ENCODE results near the gene CMKLR1. TPM values are rescaled to one million over a fixed set of nuclear protein-coding genes. Genes with fewer than 3 reads are reported as not detected.

CMKLR1 gene
- total RNA-seq, 1 experiment from 2014 or later = 0.24 TPM

GRCh38 chr12:108382437-108382801, 43.3 kb upstream of the CMKLR1 start:
- no peak overlapping the region for H3K27ac ChIP-seq (ENCODE audit: low read depth, low read length, poor library complexity, severe bottlenecking)
- TF ChIP-seq EZH2 (IDR thresholded peaks at IDR 0.05; ENCODE audit: borderline replicate concordance, low read depth, low read length, poor library complexity, severe bottlenecking) = no peak
- TF ChIP-seq CTCF (conservative IDR thresholded peaks at IDR 0.05; ENCODE audit: low read depth, low read length) = no peak
- no TSS peak for BruUV-seq (replicated peaks)
- H3K4me1 ChIP-seq (ENCODE audit: insufficient read depth, low read length, poor library complexity, severe bottlenecking) = no peaks in the 10 kb centered on the region
- intact Hi-C loops (cut with micrococcal nuclease; ENCODE audit: unreplicated experiment) = no loop called here
- H3K36me3 ChIP-seq (ENCODE audit: insufficient read depth, low read length, poor library complexity, severe bottlenecking) = no peaks in the 10 kb centered on the region
- POLR2A ChIA-PET (ENCODE audit: low non-redundant PET) = no interaction called here
- H3K9me3 ChIP-seq (ENCODE audit: low read depth, low read length, poor library complexity, severe bottlenecking) = no peaks in the 10 kb centered on the region
- CTCF ChIA-PET = no interaction called here
- no peak overlapping the region for H3K4me3 ChIP-seq (ENCODE audit: low read depth, low read length, poor library complexity, severe bottlenecking)
- no peaks in the 10 kb centered on the region for H3K27me3 ChIP-seq (replicated peaks; ENCODE audit: insufficient read depth, low read depth, low read length, poor library complexity)
- DNase-seq (ENCODE audit: low spot score) = no peak

GRCh38 chr12:108381787-108382436, 42.8 kb upstream of the CMKLR1 start:
- intact Hi-C loops (cut with micrococcal nuclease; ENCODE audit: unreplicated experiment) = no loop called here
- Histone ChIP-seq H3K27me3 (replicated peaks; ENCODE audit: insufficient read depth, low read depth, low read length, poor library complexity) (no peaks in the 10 kb centered on the region), H3K4me3 (ENCODE audit: low read depth, low read length, poor library complexity, severe bottlenecking) (no peak overlapping the region), H3K36me3 (ENCODE audit: insufficient read depth, low read length, poor library complexity, severe bottlenecking) (no peaks in the 10 kb centered on the region), H3K4me1 (ENCODE audit: insufficient read depth, low read length, poor library complexity, severe bottlenecking) (no peaks in the 10 kb centered on the region), H3K27ac (ENCODE audit: low read depth, low read length, poor library complexity, severe bottlenecking) (no peak overlapping the region), H3K9me3 (ENCODE audit: low read depth, low read length, poor library complexity, severe bottlenecking) (no peaks in the 10 kb centered on the region)
- TF ChIP-seq CTCF (conservative IDR thresholded peaks at IDR 0.05; ENCODE audit: low read depth, low read length) (no peak), EZH2 (IDR thresholded peaks at IDR 0.05; ENCODE audit: borderline replicate concordance, low read depth, low read length, poor library complexity, severe bottlenecking) (no peak)
- BruUV-seq (replicated peaks) = no TSS peak
- DNase-seq (ENCODE audit: low spot score) = peak; percentile 59
- POLR2A ChIA-PET (ENCODE audit: low non-redundant PET) = no interaction called here
- CTCF ChIA-PET = no interaction called here

GRCh38 chr12:108380382-108380781, 41.3 kb upstream of the CMKLR1 start:
- Histone ChIP-seq H3K4me1 (ENCODE audit: insufficient read depth, low read length, poor library complexity, severe bottlenecking) (no peaks in the 10 kb centered on the region), H3K27me3 (replicated peaks; ENCODE audit: insufficient read depth, low read depth, low read length, poor library complexity) (no peaks in the 10 kb centered on the region), H3K9me3 (ENCODE audit: low read depth, low read length, poor library complexity, severe bottlenecking) (no peaks in the 10 kb centered on the region), H3K27ac (ENCODE audit: low read depth, low read length, poor library complexity, severe bottlenecking) (no peak overlapping the region), H3K4me3 (ENCODE audit: low read depth, low read length, poor library complexity, severe bottlenecking) (no peak overlapping the region), H3K36me3 (ENCODE audit: insufficient read depth, low read length, poor library complexity, severe bottlenecking) (no peaks in the 10 kb centered on the region)
- no peak for TF ChIP-seq CTCF (conservative IDR thresholded peaks at IDR 0.05; ENCODE audit: low read depth, low read length)
- TF ChIP-seq EZH2 (IDR thresholded peaks at IDR 0.05; ENCODE audit: borderline replicate concordance, low read depth, low read length, poor library complexity, severe bottlenecking) = no peak
- CTCF ChIA-PET = no interaction called here
- POLR2A ChIA-PET (ENCODE audit: low non-redundant PET) = no interaction called here
- no TSS peak for BruUV-seq (replicated peaks)
- DNase-seq (ENCODE audit: low spot score) = no peak
- intact Hi-C loops (cut with micrococcal nuclease; ENCODE audit: unreplicated experiment) = no loop called here

Measured in A673 (cell line).